ENCODE data around the gene MYL7.

MYL7 gene

GRCh38 chr7:44119829-44120380 is 21.2 kb downstream of the MYL7 start:
- no peak for ATAC-seq (ENCODE audit: insufficient read depth, low read depth)
- peaks cover 69% of the 10 kb centered on the region for H3K36me3 ChIP-seq (ENCODE audit: insufficient read depth, low read length)

DNA sequence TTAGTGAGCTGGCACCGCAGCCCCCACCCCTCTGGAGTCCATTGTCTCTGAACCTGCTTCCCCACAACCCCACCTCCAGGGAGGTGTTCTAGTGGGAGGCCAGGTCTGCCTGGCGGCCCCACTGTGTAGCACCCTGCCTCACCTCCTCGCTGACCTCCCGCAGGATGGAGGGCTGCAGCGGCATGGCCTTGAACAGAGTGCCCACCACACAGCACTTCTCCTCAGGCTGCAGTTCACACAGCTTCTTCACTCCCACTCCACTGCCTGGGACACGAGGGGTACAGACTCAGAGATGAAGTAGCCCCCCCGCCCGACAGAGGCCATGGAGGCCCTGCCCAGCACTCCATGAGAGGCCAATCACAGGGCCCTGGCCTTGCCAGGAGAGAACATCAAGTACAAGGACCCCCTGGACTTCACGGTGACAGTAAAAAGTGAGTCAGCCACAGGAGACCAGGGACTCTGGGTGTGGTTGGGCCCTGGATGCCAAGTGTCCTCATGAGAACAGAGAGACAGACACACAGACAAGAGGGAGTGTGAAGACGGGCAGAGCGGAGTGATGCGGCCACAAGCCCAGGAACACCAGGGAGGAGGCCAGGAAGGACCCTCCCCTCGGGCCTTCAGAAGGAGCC is 23.2 kb downstream of the MYL7 start:
- no peak overlapping the region for H3K4me3 ChIP-seq (ENCODE audit: low read depth in 1 of 2, low read length in 2 of 2)
- H4K20me1 ChIP-seq (ENCODE audit: insufficient read depth, low read length) = peaks cover 62% of the 10 kb centered on the region
- no peak overlapping the region for H2AFZ ChIP-seq (ENCODE audit: low read depth, low read length)
- peaks cover 40% of the 10 kb centered on the region for H3K4me1 ChIP-seq (ENCODE audit: insufficient read depth, low read length)
- no peaks in the 10 kb centered on the region for H3K27me3 ChIP-seq (ENCODE audit: insufficient read depth, low read length, poor library complexity)
- peaks cover 56% of the 10 kb centered on the region for H3K79me2 ChIP-seq (ENCODE audit: insufficient read depth, low read length)
- H3K27ac ChIP-seq (ENCODE audit: low read length) = no peak overlapping the region
- peaks cover 87% of the 10 kb centered on the region for H3K36me3 ChIP-seq (ENCODE audit: insufficient read depth, low read length)
- H3K9ac ChIP-seq (ENCODE audit: low read depth, low read length) = no peak overlapping the region
- H3K4me2 ChIP-seq (ENCODE audit: insufficient read depth, low read length) = no peak overlapping the region
- H3K9me3 ChIP-seq (ENCODE audit: insufficient read depth, low read length, severe bottlenecking) = no peaks in the 10 kb centered on the region
- no peak for DNase-seq
- no peak for ATAC-seq (ENCODE audit: insufficient read depth, low read depth)
- TF ChIP-seq CTCF (IDR thresholded peaks at IDR 0.05; ENCODE audit: borderline replicate concordance, extremely low read depth, low read length, poor library complexity, severe bottlenecking) = no peak
- no peak for TF ChIP-seq EZH2 (IDR thresholded peaks at IDR 0.05; ENCODE audit: borderline replicate concordance, low read depth, low read length, severe bottlenecking)

More at GRCh38 chr7:44119829-44120380, 21.2 kb downstream of the MYL7 start:
- Histone ChIP-seq H4K20me1 (ENCODE audit: insufficient read depth, low read length) (peaks cover 44% of the 10 kb centered on the region), H3K27me3 (ENCODE audit: insufficient read depth, low read length, poor library complexity) (no peaks in the 10 kb centered on the region), H3K9me3 (ENCODE audit: insufficient read depth, low read length, severe bottlenecking) (no peaks in the 10 kb centered on the region), H3K4me2 (ENCODE audit: insufficient read depth, low read length) (peak overlapping the region; percentile 95; the same call in 1 of the 2 replicates), H3K79me2 (ENCODE audit: insufficient read depth, low read length) (peaks cover 60% of the 10 kb centered on the region), H2AFZ (ENCODE audit: low read depth, low read length) (no peak overlapping the region), H3K27ac (ENCODE audit: low read length) (peak overlapping the region; percentile 20; the same call in 1 of the 2 replicates), H3K9ac (ENCODE audit: low read depth, low read length) (no peak overlapping the region), H3K4me3 (ENCODE audit: low read depth in 1 of 2, low read length in 2 of 2) (no peak overlapping the region), H3K4me1 (ENCODE audit: insufficient read depth, low read length) (peaks cover 49% of the 10 kb centered on the region)
- no peak for TF ChIP-seq CTCF (IDR thresholded peaks at IDR 0.05; ENCODE audit: borderline replicate concordance, extremely low read depth, low read length, poor library complexity, severe bottlenecking)
- no peak for TF ChIP-seq EZH2 (IDR thresholded peaks at IDR 0.05; ENCODE audit: borderline replicate concordance, low read depth, low read length, severe bottlenecking)
- no peak for DNase-seq

- Histone ChIP-seq H3K79me2 (ENCODE audit: insufficient read depth, low read length) (peaks cover 54% of the 10 kb centered on the region), H3K4me3 (ENCODE audit: low read depth in 1 of 2, low read length in 2 of 2) (no peak overlapping the region), H2AFZ (ENCODE audit: low read depth, low read length) (no peak overlapping the region), H4K20me1 (ENCODE audit: insufficient read depth, low read length) (peaks cover 71% of the 10 kb centered on the region), H3K27me3 (ENCODE audit: insufficient read depth, low read length, poor library complexity) (no peaks in the 10 kb centered on the region), H3K4me1 (ENCODE audit: insufficient read depth, low read length) (peaks cover 32% of the 10 kb centered on the region), H3K9ac (ENCODE audit: low read depth, low read length) (no peak overlapping the region), H3K4me2 (ENCODE audit: insufficient read depth, low read length) (no peak overlapping the region), H3K27ac (ENCODE audit: low read length) (no peak overlapping the region), H3K9me3 (ENCODE audit: insufficient read depth, low read length, severe bottlenecking) (no peaks in the 10 kb centered on the region), H3K36me3 (ENCODE audit: insufficient read depth, low read length) (peaks cover 95% of the 10 kb centered on the region)
- ATAC-seq (ENCODE audit: insufficient read depth, low read depth) (no peak), DNase-seq (peak; percentile 10)
- TF ChIP-seq EZH2 (IDR thresholded peaks at IDR 0.05; ENCODE audit: borderline replicate concordance, low read depth, low read length, severe bottlenecking) (no peak), CTCF (IDR thresholded peaks at IDR 0.05; ENCODE audit: borderline replicate concordance, extremely low read depth, low read length, poor library complexity, severe bottlenecking) (no peak)
These were observed 24.1 kb downstream of the MYL7 start for GRCh38 chr7:44116789-44117666.
